ENCODE measurements around the gene CAMKK1. TPM values are rescaled to one million over a fixed set of nuclear protein-coding genes. Genes with fewer than 3 reads are reported as not detected.

CAMKK1 gene
- total RNA-seq, 1 experiment from 2014 or later = 16.3 TPM

DNA sequence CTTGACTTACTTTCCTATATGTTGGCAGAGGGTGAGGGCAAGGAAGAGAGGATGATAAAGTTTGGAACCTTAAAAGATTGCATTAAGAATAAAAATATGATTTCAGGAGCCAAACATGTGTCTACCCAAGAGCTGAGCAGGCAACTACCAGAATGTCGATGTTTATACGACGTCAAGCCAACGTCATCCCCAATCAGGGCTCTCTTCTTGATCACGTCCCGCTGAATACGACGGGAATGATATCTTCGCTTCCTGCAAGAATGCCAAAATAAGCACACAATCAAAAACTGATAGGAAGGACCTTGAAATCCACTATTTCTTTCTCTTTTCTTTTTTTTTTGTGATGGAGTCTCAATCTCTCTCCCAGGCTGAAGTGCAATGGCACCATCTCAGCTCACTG is 71.8 kb downstream of the CAMKK1 start:
- no peak overlapping the region for H3K27ac ChIP-seq
- H3K4me2 ChIP-seq = no peak overlapping the region
- H2AFZ ChIP-seq = no peak overlapping the region
- peaks cover 49% of the 10 kb centered on the region; the same call in 1 of the 2 replicates for H3K36me3 ChIP-seq (ENCODE audit: low read depth)
- no peaks in the 10 kb centered on the region for H3K79me2 ChIP-seq (ENCODE audit: low read depth)
- intact Hi-C loops (cut with micrococcal nuclease; ENCODE audit: unreplicated experiment) = loop anchor here (10.0 kb wide), 1 partner anchor 776 kb away; no protein-coding TSS in a partner anchor
- H3K4me1 ChIP-seq (replicated peaks; ENCODE audit: insufficient read depth) = no peaks in the 10 kb centered on the region
- no peaks in the 10 kb centered on the region for H3K9me2 ChIP-seq (ENCODE audit: insufficient read depth)
- ChIA-PET CTCF (interaction anchor here (0.6 kb wide), 1 partner anchor 629 kb away, joined by 3 read pairs; no protein-coding TSS in a partner anchor), POLR2A (ENCODE audit: unreplicated experiment) (no interaction called here)
- no peak for TF ChIP-seq EZH2 (IDR thresholded peaks at IDR 0.05; ENCODE audit: low read depth)
- TF ChIP-seq, protein P1, sequence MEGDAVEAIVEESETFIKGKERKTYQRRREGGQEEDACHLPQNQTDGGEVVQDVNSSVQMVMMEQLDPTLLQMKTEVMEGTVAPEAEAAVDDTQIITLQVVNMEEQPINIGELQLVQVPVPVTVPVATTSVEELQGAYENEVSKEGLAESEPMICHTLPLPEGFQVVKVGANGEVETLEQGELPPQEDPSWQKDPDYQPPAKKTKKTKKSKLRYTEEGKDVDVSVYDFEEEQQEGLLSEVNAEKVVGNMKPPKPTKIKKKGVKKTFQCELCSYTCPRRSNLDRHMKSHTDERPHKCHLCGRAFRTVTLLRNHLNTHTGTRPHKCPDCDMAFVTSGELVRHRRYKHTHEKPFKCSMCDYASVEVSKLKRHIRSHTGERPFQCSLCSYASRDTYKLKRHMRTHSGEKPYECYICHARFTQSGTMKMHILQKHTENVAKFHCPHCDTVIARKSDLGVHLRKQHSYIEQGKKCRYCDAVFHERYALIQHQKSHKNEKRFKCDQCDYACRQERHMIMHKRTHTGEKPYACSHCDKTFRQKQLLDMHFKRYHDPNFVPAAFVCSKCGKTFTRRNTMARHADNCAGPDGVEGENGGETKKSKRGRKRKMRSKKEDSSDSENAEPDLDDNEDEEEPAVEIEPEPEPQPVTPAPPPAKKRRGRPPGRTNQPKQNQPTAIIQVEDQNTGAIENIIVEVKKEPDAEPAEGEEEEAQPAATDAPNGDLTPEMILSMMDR (conservative IDR thresholded peaks at IDR 0.05) = no peak
- H3F3A ChIP-seq (ENCODE audit: insufficient read depth, low read depth) = peaks cover 17% of the 10 kb centered on the region
- no TSS peak for BruUV-seq (replicated peaks)
- no peaks in the 10 kb centered on the region for H3K27me3 ChIP-seq (ENCODE audit: insufficient read depth, low read depth)
- no peak for DNase-seq
- peaks cover 4% of the 10 kb centered on the region; the same call in 1 of the 2 replicates for H4K20me1 ChIP-seq (ENCODE audit: insufficient read depth)
- no peaks in the 10 kb centered on the region for H3K9me3 ChIP-seq (ENCODE audit: insufficient read depth, low read depth)
- H3K4me3 ChIP-seq = no peak overlapping the region

DNA sequence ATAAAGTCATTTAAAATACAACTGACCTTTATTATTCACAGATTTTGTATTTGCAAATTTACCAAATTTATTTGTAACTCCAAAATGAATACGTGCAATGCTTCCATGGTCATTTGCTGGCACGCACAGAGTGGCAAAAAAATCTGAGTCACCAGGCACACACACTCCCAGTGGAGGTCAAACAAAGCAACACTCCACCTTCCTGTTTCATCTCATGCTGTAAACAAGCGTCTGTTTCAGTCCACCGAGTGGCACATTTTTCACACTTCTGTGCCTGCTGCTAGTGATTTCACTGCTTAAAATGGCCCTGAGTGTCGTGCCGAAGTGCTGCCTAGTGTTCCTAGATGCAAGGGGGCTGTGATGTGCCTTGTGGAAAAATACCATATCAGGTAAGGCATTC is 74.1 kb downstream of the CAMKK1 start:
- Histone ChIP-seq H3K4me1 (replicated peaks; ENCODE audit: insufficient read depth) (no peaks in the 10 kb centered on the region), H3K4me3 (no peak overlapping the region), H3K9me3 (ENCODE audit: insufficient read depth, low read depth) (no peaks in the 10 kb centered on the region), H2AFZ (no peak overlapping the region), H3K4me2 (no peak overlapping the region), H3K27ac (no peak overlapping the region), H3K36me3 (ENCODE audit: low read depth) (peaks cover 33% of the 10 kb centered on the region; the same call in 1 of the 2 replicates), H3F3A (ENCODE audit: insufficient read depth, low read depth) (no peaks in the 10 kb centered on the region; the same call in none of the 2 replicates), H4K20me1 (ENCODE audit: insufficient read depth) (peaks cover 4% of the 10 kb centered on the region; the same call in 1 of the 2 replicates), H3K9me2 (ENCODE audit: insufficient read depth) (no peaks in the 10 kb centered on the region), H3K27me3 (ENCODE audit: insufficient read depth, low read depth) (no peaks in the 10 kb centered on the region), H3K79me2 (ENCODE audit: low read depth) (no peaks in the 10 kb centered on the region)
- CTCF ChIA-PET = no interaction called here
- BruUV-seq (replicated peaks) = no TSS peak
- DNase-seq = no peak
- TF ChIP-seq EZH2 (IDR thresholded peaks at IDR 0.05; ENCODE audit: low read depth) = no peak
- TF ChIP-seq, protein P1 (conservative IDR thresholded peaks at IDR 0.05) = no peak
- intact Hi-C loops (cut with micrococcal nuclease; ENCODE audit: unreplicated experiment) = no loop called here
- POLR2A ChIA-PET (ENCODE audit: unreplicated experiment) = no interaction called here

- Histone ChIP-seq H3K9me2 (ENCODE audit: insufficient read depth) (no peaks in the 10 kb centered on the region), H3K4me3 (no peak overlapping the region), H3F3A (ENCODE audit: insufficient read depth, low read depth) (no peaks in the 10 kb centered on the region; the same call in none of the 2 replicates), H3K27me3 (ENCODE audit: insufficient read depth, low read depth) (no peaks in the 10 kb centered on the region), H4K20me1 (ENCODE audit: insufficient read depth) (peaks cover 4% of the 10 kb centered on the region; the same call in 1 of the 2 replicates), H3K4me1 (replicated peaks; ENCODE audit: insufficient read depth) (no peaks in the 10 kb centered on the region), H3K4me2 (no peak overlapping the region), H2AFZ (no peak overlapping the region), H3K27ac (no peak overlapping the region), H3K36me3 (ENCODE audit: low read depth) (peaks cover 34% of the 10 kb centered on the region), H3K9me3 (ENCODE audit: insufficient read depth, low read depth) (no peaks in the 10 kb centered on the region), H3K79me2 (ENCODE audit: low read depth) (no peaks in the 10 kb centered on the region)
- POLR2A ChIA-PET (ENCODE audit: unreplicated experiment) = no interaction called here
- DNase-seq = no peak
- CTCF ChIA-PET = no interaction called here
- BruUV-seq (replicated peaks) = no TSS peak
- intact Hi-C loops (cut with micrococcal nuclease; ENCODE audit: unreplicated experiment) = no loop called here
- TF ChIP-seq, protein P1 (conservative IDR thresholded peaks at IDR 0.05) = no peak
- no peak for TF ChIP-seq EZH2 (IDR thresholded peaks at IDR 0.05; ENCODE audit: low read depth)
Measured at GRCh38 chr17:3817851-3818605, 74.8 kb downstream of the CAMKK1 start.
